Activated naive CD8-positive, alpha-beta T cell treated with anti-CD3 and anti-CD28 coated beads, Interleukin-2, amount 10 ng/mL, durations not matched to agents 7 days and 5 days (primary cell): ENCODE results near the gene USP30. TPM values are rescaled to one million over a fixed set of nuclear protein-coding genes. Genes with fewer than 3 reads are reported as not detected.
A peak's percentile ranks its signal among the peaks of the same experiment; 100 is the strongest.
"Not testable (repeated sequence)": the region's sequence is repeated elsewhere in the genome, so short reads cannot be mapped to it uniquely, and the experiment has no call there.

Experiments used
- ATAC-seq: fragments of 150-1000 bp; cut with Tn5 transposase; one replicate; pipeline ENCODE4 v1.10.0; 2021; ENCODE audit warnings: low read depth, moderate library complexity
- POLR2A ChIA-PET: fragments of 350-600 bp; sonication (Branson Sonifier 250); formaldehyde crosslinking; loops from one replicate; lab custom pipeline; 2021; ENCODE audit warnings: antibody characterized with exemption; lab: Charles Lee
- DNase-seq: peaks from one replicate; pipeline ENCODE4 v3.0.0; 2021
- H3K27ac Mint-ChIP-seq: one replicate; pipeline ENCODE4 v1.8.0; 2022; ENCODE audit warnings: mild to moderate bottlenecking, mixed read lengths
- H3K27me3 Mint-ChIP-seq: one replicate; pipeline ENCODE4 v1.8.0; 2022; ENCODE audit warnings: mild to moderate bottlenecking, moderate library complexity, mixed read lengths
- H3K36me3 Mint-ChIP-seq: one replicate; pipeline ENCODE4 v1.8.0; 2021; ENCODE audit warnings: mild to moderate bottlenecking, mixed read lengths
- H3K4me1 Mint-ChIP-seq: one replicate; pipeline ENCODE4 v1.8.0; 2021; ENCODE audit warnings: mixed read lengths
- H3K4me3 Mint-ChIP-seq: one replicate; pipeline ENCODE4 v1.8.0; 2022; ENCODE audit warnings: mild to moderate bottlenecking, moderate library complexity, mixed read lengths
- H3K9me3 Mint-ChIP-seq: one replicate; pipeline ENCODE4 v1.8.0; 2021; ENCODE audit warnings: mixed read lengths
- total RNA-seq, 2 experiments: library from RNA; stranded (reverse); gene quantifications; one replicate each; pipeline ENCODE4 v1.2.3, GENCODE V29; 2021

USP30 gene
- total RNA-seq, 2 experiments from 2014 or later, result 9.9 to 10.2 TPM

- H3K4me3 Mint-ChIP-seq, result no peak overlapping the region
- peaks cover 7% of the 10 kb centered on the region for H3K9me3 Mint-ChIP-seq
- ATAC-seq, result no peak
- no peaks in the 10 kb centered on the region for H3K4me1 Mint-ChIP-seq
- peaks cover 25% of the 10 kb centered on the region for H3K27me3 Mint-ChIP-seq
- POLR2A ChIA-PET, result no interaction called here
- H3K36me3 Mint-ChIP-seq, result no peaks in the 10 kb centered on the region
- H3K27ac Mint-ChIP-seq, result no peak overlapping the region
- no peak for DNase-seq
These were observed 18.9 kb upstream of the USP30 start for GRCh38 chr12:109033239-109034196.

- Mint-ChIP-seq H3K4me3 (no peak overlapping the region), H3K4me1 (peaks cover 5% of the 10 kb centered on the region), H3K36me3 (no peaks in the 10 kb centered on the region), H3K9me3 (peaks cover 11% of the 10 kb centered on the region), H3K27ac (no peak overlapping the region), H3K27me3 (peaks cover 17% of the 10 kb centered on the region)
- POLR2A ChIA-PET, result no interaction called here
- ATAC-seq (no peak), DNase-seq (no peak)
These were observed 15.4 kb upstream of the USP30 start for GRCh38 chr12:109036975-109037374.

- H3K4me1 Mint-ChIP-seq, result peaks cover 18% of the 10 kb centered on the region
- no peak overlapping the region for H3K27ac Mint-ChIP-seq
- H3K36me3 Mint-ChIP-seq, result peaks cover 2% of the 10 kb centered on the region
- DNase-seq (no peak), ATAC-seq (no peak)
- peaks cover 13% of the 10 kb centered on the region for H3K27me3 Mint-ChIP-seq
- no peak overlapping the region for H3K4me3 Mint-ChIP-seq
- peaks cover 4% of the 10 kb centered on the region for H3K9me3 Mint-ChIP-seq
- POLR2A ChIA-PET, result no interaction called here
These were observed 8.1 kb upstream of the USP30 start for GRCh38 chr12:109044241-109044640.

- H3K4me3 Mint-ChIP-seq, result no peak overlapping the region
- POLR2A ChIA-PET, result no interaction called here
- no peaks in the 10 kb centered on the region for H3K9me3 Mint-ChIP-seq
- no peak for ATAC-seq
- no peak for DNase-seq
- H3K36me3 Mint-ChIP-seq, result peaks cover 4% of the 10 kb centered on the region
- H3K27ac Mint-ChIP-seq, result peak overlapping the region; percentile 48
- H3K4me1 Mint-ChIP-seq, result peaks cover 17% of the 10 kb centered on the region
- H3K27me3 Mint-ChIP-seq, result peaks cover 13% of the 10 kb centered on the region
These were observed 5.1 kb upstream of the USP30 start for GRCh38 chr12:109047081-109047805.

- not testable (repeated sequence) for H3K9me3 Mint-ChIP-seq
- POLR2A ChIA-PET, result interaction anchor here (0.7 kb wide), 1 partner anchor 92 kb away, joined by 3 read pairs; no protein-coding TSS in a partner anchor
These were observed 3.7 kb upstream of the USP30 start for GRCh38 chr12:109048706-109049105.

GRCh38 chr12:109049794-109050193 lies 2.6 kb upstream of the USP30 start:
- DNase-seq, H3K27me3 Mint-ChIP-seq, POLR2A ChIA-PET, H3K27ac Mint-ChIP-seq, H3K9me3 Mint-ChIP-seq, ATAC-seq, H3K4me3 Mint-ChIP-seq, H3K36me3 Mint-ChIP-seq: not testable (repeated sequence)
- H3K4me1 Mint-ChIP-seq, result peaks cover 24% of the 10 kb centered on the region

More at GRCh38 chr12:109048706-109049105, 3.7 kb upstream of the USP30 start:
- H3K4me1 Mint-ChIP-seq, result peaks cover 19% of the 10 kb centered on the region
- ATAC-seq, DNase-seq, H3K4me3 Mint-ChIP-seq, H3K27ac Mint-ChIP-seq, H3K36me3 Mint-ChIP-seq, H3K27me3 Mint-ChIP-seq: not testable (repeated sequence)

- H3K36me3 Mint-ChIP-seq, result peaks cover 6% of the 10 kb centered on the region
- peaks cover 16% of the 10 kb centered on the region for H3K4me1 Mint-ChIP-seq
- ATAC-seq (no peak), DNase-seq (no peak)
- H3K27me3 Mint-ChIP-seq, result no peaks in the 10 kb centered on the region
- POLR2A ChIA-PET, result interaction anchor here (0.6 to 1.6 kb wide), 2 partner anchors 41 to 46 kb away, joined by 3 to 5 read pairs; partner anchors contain the start of gene ALKBH2
- no peaks in the 10 kb centered on the region for H3K9me3 Mint-ChIP-seq
- peak overlapping the region; percentile 98 for H3K27ac Mint-ChIP-seq
- H3K4me3 Mint-ChIP-seq, result peak overlapping the region; percentile 99
These were observed 321 bp upstream of the USP30 start for GRCh38 chr12:109052097-109052413.

GRCh38 chr12:109053382-109054123 lies 1.2 kb downstream of the USP30 start:
- peak; percentile 70 for ATAC-seq
- Mint-ChIP-seq H3K4me1 (peaks cover 13% of the 10 kb centered on the region), H3K4me3 (peak overlapping the region; percentile 99), H3K27me3 (no peaks in the 10 kb centered on the region), H3K9me3 (no peaks in the 10 kb centered on the region), H3K36me3 (peaks cover 7% of the 10 kb centered on the region), H3K27ac (peak overlapping the region; percentile 98)
- DNase-seq, result peak; percentile 44
- POLR2A ChIA-PET, result interaction anchor here (1.2 to 1.6 kb wide), 4 partner anchors 11 to 196 kb away, joined by 3 to 6 read pairs (median 6); partner anchors contain the start of genes ALKBH2 and SSH1

- not testable (repeated sequence) for H3K36me3 Mint-ChIP-seq, H3K9me3 Mint-ChIP-seq, H3K27me3 Mint-ChIP-seq, ATAC-seq, DNase-seq
- H3K4me3 Mint-ChIP-seq, result peak overlapping the region; percentile 99
- peaks cover 12% of the 10 kb centered on the region for H3K4me1 Mint-ChIP-seq
- H3K27ac Mint-ChIP-seq, result peak overlapping the region; percentile 98
- POLR2A ChIA-PET, result interaction anchor here (1.2 to 1.4 kb wide), 3 partner anchors 10 to 197 kb away, joined by 3 to 6 read pairs (median 6); partner anchors contain the start of gene SSH1
These were observed 1.7 kb downstream of the USP30 start for GRCh38 chr12:109054124-109054513.

GRCh38 chr12:109054520-109054919 lies 2.1 kb downstream of the USP30 start:
- Mint-ChIP-seq H3K27ac (peak overlapping the region; percentile 34), H3K4me1 (peaks cover 12% of the 10 kb centered on the region), H3K36me3 (peaks cover 7% of the 10 kb centered on the region), H3K9me3 (no peaks in the 10 kb centered on the region), H3K4me3 (no peak overlapping the region), H3K27me3 (no peaks in the 10 kb centered on the region)
- DNase-seq (no peak), ATAC-seq (no peak)
- POLR2A ChIA-PET, result interaction anchor here (0.7 to 1.4 kb wide), 4 partner anchors 10 to 478 kb away, joined by 3 to 6 read pairs (median 6); partner anchors contain the start of gene SSH1

GRCh38 chr12:109056891-109057290 lies 4.5 kb downstream of the USP30 start:
- no peak overlapping the region for H3K27ac Mint-ChIP-seq
- ATAC-seq (no peak), DNase-seq (no peak)
- peaks cover 6% of the 10 kb centered on the region for H3K36me3 Mint-ChIP-seq
- H3K4me1 Mint-ChIP-seq, result peaks cover 11% of the 10 kb centered on the region
- POLR2A ChIA-PET, result no interaction called here
- H3K27me3 Mint-ChIP-seq, result no peaks in the 10 kb centered on the region
- H3K9me3 Mint-ChIP-seq, result no peaks in the 10 kb centered on the region
- H3K4me3 Mint-ChIP-seq, result no peak overlapping the region

- no peak overlapping the region for H3K4me3 Mint-ChIP-seq
- peaks cover 4% of the 10 kb centered on the region for H3K36me3 Mint-ChIP-seq
- POLR2A ChIA-PET, result no interaction called here
- DNase-seq (no peak), ATAC-seq (no peak)
- no peak overlapping the region for H3K27ac Mint-ChIP-seq
- no peaks in the 10 kb centered on the region for H3K9me3 Mint-ChIP-seq
- H3K4me1 Mint-ChIP-seq, result peaks cover 7% of the 10 kb centered on the region
- H3K27me3 Mint-ChIP-seq, result no peaks in the 10 kb centered on the region
These were observed 5.0 kb downstream of the USP30 start for GRCh38 chr12:109057376-109057775.

- Mint-ChIP-seq H3K4me1 (peaks cover 5% of the 10 kb centered on the region), H3K4me3 (no peak overlapping the region), H3K9me3 (no peaks in the 10 kb centered on the region), H3K27ac (no peak overlapping the region), H3K27me3 (no peaks in the 10 kb centered on the region), H3K36me3 (peaks cover 3% of the 10 kb centered on the region)
- DNase-seq, result no peak
- POLR2A ChIA-PET, result interaction anchor here (0.6 kb wide), 1 partner anchor 783 kb away, joined by 6 read pairs; no protein-coding TSS in a partner anchor
- ATAC-seq, result no peak
These were observed 6.4 kb downstream of the USP30 start for GRCh38 chr12:109058773-109059172.
